LNCaP clone FGC (cell line): ENCODE results near the gene HLX.

ENCODE experiments used
- DNase-seq: peaks from one replicate; pipeline ENCODE4 v3.0.0-alpha.2; 2011; ENCODE audit warnings: low read depth
- H3K4me3 ChIP-seq: 2 replicates; pipeline ENCODE4 v1.5.1; 2011; ENCODE audit warnings: mild to moderate bottlenecking, low read depth, low read length, control low read depth
- TF ChIP-seq, protein P1 (sequence below): IDR thresholded peaks from 2 replicates; pipeline ENCODE4 v1.5.1; 2012; ENCODE audit warnings: mild to moderate bottlenecking; ENCODE audit not compliant: control insufficient read depth, insufficient read depth; ENCODE audit errors: extremely low read depth

HLX gene

DNA sequence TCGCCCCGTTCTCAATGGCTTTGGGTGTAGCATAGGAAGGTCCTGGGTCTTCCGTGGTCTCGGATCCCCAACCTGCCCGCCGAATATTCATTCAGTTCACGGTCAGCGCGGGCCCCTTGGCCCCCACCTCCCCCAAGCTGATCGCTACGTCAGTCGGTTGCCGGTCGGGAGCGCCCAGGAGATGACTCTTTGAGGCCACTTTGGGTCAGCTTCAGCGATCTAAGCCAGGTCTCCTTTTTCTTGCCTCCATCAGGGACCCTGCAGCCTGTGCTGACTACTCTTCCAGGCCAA is 12.8 kb downstream of the HLX start:
- DNase-seq = no peak
- TF ChIP-seq, protein P1, sequence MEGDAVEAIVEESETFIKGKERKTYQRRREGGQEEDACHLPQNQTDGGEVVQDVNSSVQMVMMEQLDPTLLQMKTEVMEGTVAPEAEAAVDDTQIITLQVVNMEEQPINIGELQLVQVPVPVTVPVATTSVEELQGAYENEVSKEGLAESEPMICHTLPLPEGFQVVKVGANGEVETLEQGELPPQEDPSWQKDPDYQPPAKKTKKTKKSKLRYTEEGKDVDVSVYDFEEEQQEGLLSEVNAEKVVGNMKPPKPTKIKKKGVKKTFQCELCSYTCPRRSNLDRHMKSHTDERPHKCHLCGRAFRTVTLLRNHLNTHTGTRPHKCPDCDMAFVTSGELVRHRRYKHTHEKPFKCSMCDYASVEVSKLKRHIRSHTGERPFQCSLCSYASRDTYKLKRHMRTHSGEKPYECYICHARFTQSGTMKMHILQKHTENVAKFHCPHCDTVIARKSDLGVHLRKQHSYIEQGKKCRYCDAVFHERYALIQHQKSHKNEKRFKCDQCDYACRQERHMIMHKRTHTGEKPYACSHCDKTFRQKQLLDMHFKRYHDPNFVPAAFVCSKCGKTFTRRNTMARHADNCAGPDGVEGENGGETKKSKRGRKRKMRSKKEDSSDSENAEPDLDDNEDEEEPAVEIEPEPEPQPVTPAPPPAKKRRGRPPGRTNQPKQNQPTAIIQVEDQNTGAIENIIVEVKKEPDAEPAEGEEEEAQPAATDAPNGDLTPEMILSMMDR = no peak
- no peak overlapping the region for H3K4me3 ChIP-seq

GRCh38 chr1:220892997-220893700 is 13.9 kb downstream of the HLX start:
- DNase-seq = no peak
- H3K4me3 ChIP-seq = no peak overlapping the region
- TF ChIP-seq, protein P1 = no peak

GRCh38 chr1:220893701-220894024 is 14.4 kb downstream of the HLX start:
- TF ChIP-seq, protein P1 = no peak
- DNase-seq = no peak
- H3K4me3 ChIP-seq = no peak overlapping the region

DNA sequence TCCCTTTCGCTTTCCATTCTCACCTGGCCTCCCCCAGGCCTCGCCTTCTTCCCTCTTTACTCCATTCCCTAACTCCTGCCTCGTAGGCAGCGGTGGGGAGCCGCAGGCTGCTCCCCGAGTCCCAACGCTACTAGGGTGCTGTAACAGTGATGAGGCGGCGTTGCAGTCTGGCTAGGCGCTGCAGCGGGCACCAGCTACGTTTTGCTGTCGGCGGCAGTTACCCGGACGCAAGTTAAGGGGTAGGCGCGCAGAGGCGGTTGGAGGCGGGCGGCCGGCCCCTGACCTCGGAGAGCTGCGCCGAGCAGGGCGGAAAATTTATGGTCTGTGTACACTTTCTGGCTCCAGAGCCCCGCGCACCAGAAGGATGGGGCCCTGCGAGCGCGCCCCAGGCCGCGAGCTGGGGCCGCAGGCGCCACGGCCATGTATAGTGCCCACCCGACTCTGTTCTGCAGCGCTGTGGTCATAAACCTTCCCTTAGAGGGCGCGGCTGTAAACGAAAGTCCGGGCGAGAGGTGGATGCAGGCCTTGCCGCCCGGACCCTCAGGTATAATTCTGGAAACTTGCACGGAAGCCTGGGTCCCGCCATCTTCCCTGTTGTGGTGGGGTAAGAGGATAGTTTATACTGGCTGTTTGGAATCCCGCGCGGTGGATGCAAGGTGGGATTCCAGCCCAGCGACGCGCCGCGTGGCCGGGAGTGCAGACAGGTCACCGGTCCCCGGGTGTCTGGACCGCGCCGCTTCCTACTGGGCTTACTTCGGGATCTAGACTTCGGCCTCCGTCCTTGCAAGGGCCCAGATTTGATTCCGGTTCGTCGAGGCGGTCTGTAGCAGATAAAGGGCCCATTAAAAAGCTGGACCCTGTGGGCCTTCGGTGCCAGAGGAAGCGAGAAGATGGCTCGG is 15.0 kb downstream of the HLX start:
- H3K4me3 ChIP-seq = no peak overlapping the region
- TF ChIP-seq, protein P1 = no peak
- DNase-seq = no peak

DNA sequence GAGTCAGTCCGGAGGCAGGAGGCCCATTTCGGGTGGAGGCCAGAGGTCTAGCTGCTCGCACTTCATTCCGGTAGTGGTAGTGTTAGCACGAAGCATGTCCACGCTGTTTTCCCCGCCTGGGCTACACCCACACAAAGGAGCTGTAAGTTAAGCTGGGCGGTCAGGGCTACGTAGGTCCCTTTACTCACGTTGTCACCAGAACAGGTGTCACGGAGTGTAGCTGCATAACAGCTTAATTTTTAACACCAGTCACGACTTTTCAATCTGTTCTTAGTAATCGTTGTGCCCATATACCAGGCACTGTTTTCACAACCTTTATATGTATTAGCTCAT is 15.6 kb downstream of the HLX start:
- no peak overlapping the region for H3K4me3 ChIP-seq
- TF ChIP-seq, protein P1 = no peak
- DNase-seq = no peak

DNA sequence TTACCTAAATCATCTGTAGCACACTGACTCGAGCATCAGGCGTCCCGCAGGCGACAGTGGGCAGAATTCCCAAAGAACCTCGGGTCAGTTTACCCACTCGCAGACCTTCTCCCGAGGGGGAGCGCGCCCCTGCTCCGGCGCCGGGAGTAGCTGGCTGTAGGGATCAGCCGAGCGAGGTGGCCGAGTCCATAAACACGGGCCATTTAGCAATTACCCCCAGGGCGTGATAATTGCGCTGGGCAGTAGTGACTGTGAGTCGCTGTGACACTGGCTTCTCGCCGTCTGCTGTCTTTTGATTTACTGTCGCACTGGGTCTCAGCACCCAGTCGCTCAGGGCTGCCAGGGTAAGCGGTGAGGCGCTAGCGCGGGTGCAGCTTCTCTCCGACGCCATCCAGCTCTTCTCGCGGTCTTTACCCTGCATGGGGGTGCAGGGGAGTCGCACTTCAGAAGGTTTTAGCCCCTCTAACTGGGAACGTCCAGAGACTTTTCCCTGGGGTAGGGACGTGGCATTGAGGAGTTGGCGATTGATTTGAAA is 16.2 kb downstream of the HLX start:
- TF ChIP-seq, protein P1 = no peak
- no peak overlapping the region for H3K4me3 ChIP-seq
- DNase-seq = no peak
